ENCODE results near the gene DLG2.

DNA sequence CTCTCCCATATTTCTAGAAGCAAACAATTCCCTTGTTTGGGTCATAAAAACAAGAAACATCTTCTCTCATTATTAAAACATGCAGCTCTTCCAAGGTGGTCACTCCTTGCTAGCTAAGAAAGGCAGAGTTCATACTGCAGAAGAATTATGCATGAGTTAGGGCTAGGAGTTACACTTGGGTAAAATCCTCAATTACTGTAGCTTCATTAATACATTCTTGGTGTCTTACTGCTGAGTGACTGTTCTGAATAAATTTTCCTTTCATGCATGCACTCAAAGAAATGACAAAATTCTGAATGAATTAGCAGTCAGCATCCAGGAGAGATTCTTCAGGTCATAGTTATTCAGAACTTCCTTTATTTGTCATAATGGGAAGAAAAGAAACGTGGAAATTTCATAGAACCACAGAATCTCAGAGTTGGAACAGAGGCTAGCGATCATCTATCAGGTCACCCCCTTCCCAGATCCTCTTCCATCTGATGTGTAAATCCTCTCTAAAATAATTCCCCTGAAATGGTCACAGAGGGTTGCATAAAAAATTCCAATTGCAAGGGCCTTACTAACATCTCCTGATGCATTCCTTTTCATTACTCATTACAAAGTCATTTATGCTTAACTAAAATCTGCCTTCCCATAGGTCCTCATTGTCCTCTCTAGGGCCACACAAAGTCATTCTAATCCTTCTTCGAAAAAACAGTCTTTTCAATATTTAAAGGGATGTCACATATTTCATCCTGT lies 771.5 kb downstream of the DLG2 start:
- TF ChIP-seq, protein P1, sequence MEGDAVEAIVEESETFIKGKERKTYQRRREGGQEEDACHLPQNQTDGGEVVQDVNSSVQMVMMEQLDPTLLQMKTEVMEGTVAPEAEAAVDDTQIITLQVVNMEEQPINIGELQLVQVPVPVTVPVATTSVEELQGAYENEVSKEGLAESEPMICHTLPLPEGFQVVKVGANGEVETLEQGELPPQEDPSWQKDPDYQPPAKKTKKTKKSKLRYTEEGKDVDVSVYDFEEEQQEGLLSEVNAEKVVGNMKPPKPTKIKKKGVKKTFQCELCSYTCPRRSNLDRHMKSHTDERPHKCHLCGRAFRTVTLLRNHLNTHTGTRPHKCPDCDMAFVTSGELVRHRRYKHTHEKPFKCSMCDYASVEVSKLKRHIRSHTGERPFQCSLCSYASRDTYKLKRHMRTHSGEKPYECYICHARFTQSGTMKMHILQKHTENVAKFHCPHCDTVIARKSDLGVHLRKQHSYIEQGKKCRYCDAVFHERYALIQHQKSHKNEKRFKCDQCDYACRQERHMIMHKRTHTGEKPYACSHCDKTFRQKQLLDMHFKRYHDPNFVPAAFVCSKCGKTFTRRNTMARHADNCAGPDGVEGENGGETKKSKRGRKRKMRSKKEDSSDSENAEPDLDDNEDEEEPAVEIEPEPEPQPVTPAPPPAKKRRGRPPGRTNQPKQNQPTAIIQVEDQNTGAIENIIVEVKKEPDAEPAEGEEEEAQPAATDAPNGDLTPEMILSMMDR (IDR thresholded peaks at IDR 0.05) = no peak
- no peak for TF ChIP-seq POLR2AphosphoS5 (IDR thresholded peaks at IDR 0.05)
- no peak for TF ChIP-seq POLR2A (IDR thresholded peaks at IDR 0.05)
- TF ChIP-seq EP300 (IDR thresholded peaks at IDR 0.05) = no peak
